ENCODE results near the gene S100Z.

S100Z gene

GRCh38 chr5:76946090-76946489, 96.3 kb downstream of the S100Z start:
- DNase-seq (ENCODE audit: low spot score), result no peak

GRCh38 chr5:76947082-76947503, 97.3 kb downstream of the S100Z start:
- DNase-seq (ENCODE audit: low spot score), result no peak

- no peak for DNase-seq (ENCODE audit: low spot score)
Measured at GRCh38 chr5:76952795-76953536, 103.2 kb downstream of the S100Z start, which contains the start of gene CRHBP. Gene CRHBP (plus strand): TSS chr5:76953045. CDS start chr5:76953135, 90 bp downstream.

- no peak for DNase-seq (ENCODE audit: low spot score)
Measured at GRCh38 chr5:76953551-76954382, 104.0 kb downstream of the S100Z start.

GRCh38 chr5:76954383-76954763, 104.6 kb downstream of the S100Z start:
- no peak for DNase-seq (ENCODE audit: low spot score)

- no peak for DNase-seq (ENCODE audit: low spot score)
Measured at GRCh38 chr5:76956033-76956432, 106.2 kb downstream of the S100Z start.

GRCh38 chr5:76958991-76959767, 109.4 kb downstream of the S100Z start:
- DNase-seq (ENCODE audit: low spot score), result no peak

GRCh38 chr5:76960004-76960625, 110.3 kb downstream of the S100Z start:
- DNase-seq (ENCODE audit: low spot score), result no peak

GRCh38 chr5:76964060-76964459, 114.2 kb downstream of the S100Z start:
- no peak for DNase-seq (ENCODE audit: low spot score)

Small RNAs within 50 kb of the gene (small RNA-seq; reads per million reads assigned to genes)
- gene RN7SL208P (0 reads per million in 2 experiments), gene RNU6ATAC36P (0 reads per million in 2 experiments)

Data from SK-N-DZ (cell line).